ENCODE data around the gene EML4. TPM values are rescaled to one million over a fixed set of nuclear protein-coding genes. Genes with fewer than 3 reads are reported as not detected.

Gene EML4
- total and polyA plus RNA-seq, 2 of the 13 experiments (the other 11 are each of a cell fraction or from before 2014, with no cell fraction given) = 243 to 476 TPM

DNA sequence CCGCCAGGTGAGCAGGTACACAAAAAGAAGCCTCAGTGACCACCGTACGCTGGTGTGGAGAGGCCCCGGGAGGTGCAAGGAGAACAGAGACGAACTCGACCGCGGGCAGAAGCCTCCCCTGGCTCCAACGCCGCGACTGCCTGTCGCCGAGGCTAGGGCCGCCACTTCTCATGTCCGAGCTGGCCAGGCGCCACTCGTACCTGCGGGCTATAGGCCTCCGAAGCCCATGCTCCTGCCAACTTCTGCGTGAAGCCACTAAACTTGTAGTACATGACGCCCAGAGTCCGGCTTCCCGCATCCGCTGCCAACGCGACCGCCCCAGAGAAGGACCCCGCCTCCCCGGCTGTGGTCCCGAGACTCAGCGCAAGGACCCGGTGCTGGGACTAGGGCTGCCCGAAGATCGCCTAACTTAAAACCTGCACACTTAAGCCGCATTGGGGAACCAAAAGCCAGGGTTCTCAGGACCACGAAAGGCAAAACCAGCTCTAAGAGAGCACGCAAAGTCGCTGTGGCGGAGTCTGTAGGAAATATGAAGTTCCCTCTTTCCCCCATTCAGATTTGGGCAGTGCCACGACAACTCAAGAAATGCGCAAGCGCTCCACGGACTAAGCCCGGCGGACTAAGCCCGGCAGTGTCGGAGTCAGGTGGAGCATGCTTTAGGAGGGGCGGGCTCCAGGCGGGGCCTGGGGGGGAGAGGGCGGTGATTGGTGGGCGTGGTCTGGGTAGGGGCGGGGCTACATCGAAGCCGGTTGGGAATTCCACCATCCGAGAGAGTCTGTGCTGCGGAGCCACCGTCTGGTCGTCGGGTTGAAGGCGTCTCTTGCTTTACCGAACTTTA is 192.0 kb downstream of the EML4 start, which contains the start of gene COX7A2L (continued):
- peak; percentile 50; the same call in 1 of the 2 replicates for TF ChIP-seq PHF21A (CRISPR knock-in tag; IDR thresholded peaks at IDR 0.05)
- TF ChIP-seq RXRA (CRISPR knock-in tag; IDR thresholded peaks at IDR 0.05) = peak; percentile 44
- peak; percentile 77; the same call in 1 of the 2 replicates for TF ChIP-seq ZSCAN21 (CRISPR knock-in tag; IDR thresholded peaks at IDR 0.05; ENCODE audit: borderline replicate concordance)
- TF ChIP-seq ZNF792 (CRISPR knock-in tag; IDR thresholded peaks at IDR 0.05) = peak; percentile 14; the same call in 1 of the 2 replicates
- TF ChIP-seq MYC (CRISPR knock-in tag; IDR thresholded peaks at IDR 0.05; ENCODE audit: borderline replicate concordance) = peak; percentile 78; the same call in 1 of the 2 replicates
- no peak for TF ChIP-seq ATM (IDR thresholded peaks at IDR 0.05; ENCODE audit: borderline replicate concordance)
- TF ChIP-seq TBX3 (IDR thresholded peaks at IDR 0.05; ENCODE audit: borderline replicate concordance) = no peak
- TF ChIP-seq ZNF678 (CRISPR knock-in tag; IDR thresholded peaks at IDR 0.05) = peak; percentile 65; the same call in 1 of the 2 replicates
- no peak; the same call in 1 of the 2 replicates for TF ChIP-seq ZBTB7A (CRISPR knock-in tag; IDR thresholded peaks at IDR 0.05)
- peak in 1 of 2 experiments; percentile 93; a peak in 2 of 4 replicates for TF ChIP-seq KLF16 (CRISPR knock-in tag; IDR thresholded peaks at IDR 0.05)
- no peak for TF ChIP-seq PCBP1 (IDR thresholded peaks at IDR 0.05; ENCODE audit: borderline replicate concordance, low read depth, low read length)
- TF ChIP-seq, protein P1, sequence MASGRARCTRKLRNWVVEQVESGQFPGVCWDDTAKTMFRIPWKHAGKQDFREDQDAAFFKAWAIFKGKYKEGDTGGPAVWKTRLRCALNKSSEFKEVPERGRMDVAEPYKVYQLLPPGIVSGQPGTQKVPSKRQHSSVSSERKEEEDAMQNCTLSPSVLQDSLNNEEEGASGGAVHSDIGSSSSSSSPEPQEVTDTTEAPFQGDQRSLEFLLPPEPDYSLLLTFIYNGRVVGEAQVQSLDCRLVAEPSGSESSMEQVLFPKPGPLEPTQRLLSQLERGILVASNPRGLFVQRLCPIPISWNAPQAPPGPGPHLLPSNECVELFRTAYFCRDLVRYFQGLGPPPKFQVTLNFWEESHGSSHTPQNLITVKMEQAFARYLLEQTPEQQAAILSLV (CRISPR knock-in tag; IDR thresholded peaks at IDR 0.05; ENCODE audit: borderline replicate concordance) = no peak
- no peak; the same call in 1 of the 2 replicates for TF ChIP-seq ZNF12 (CRISPR knock-in tag; IDR thresholded peaks at IDR 0.05)
- TF ChIP-seq, protein P2, sequence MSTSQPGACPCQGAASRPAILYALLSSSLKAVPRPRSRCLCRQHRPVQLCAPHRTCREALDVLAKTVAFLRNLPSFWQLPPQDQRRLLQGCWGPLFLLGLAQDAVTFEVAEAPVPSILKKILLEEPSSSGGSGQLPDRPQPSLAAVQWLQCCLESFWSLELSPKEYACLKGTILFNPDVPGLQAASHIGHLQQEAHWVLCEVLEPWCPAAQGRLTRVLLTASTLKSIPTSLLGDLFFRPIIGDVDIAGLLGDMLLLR (CRISPR knock-in tag; IDR thresholded peaks at IDR 0.05) = peak; percentile 28; the same call in 1 of the 2 replicates
- peak; percentile 95 for TF ChIP-seq YEATS2 (CRISPR knock-in tag; IDR thresholded peaks at IDR 0.05; ENCODE audit: borderline replicate concordance)
- 0 out of 2 replicates have a peak, but pooled peaks have one; percentile 84 for TF ChIP-seq ZNF557 (CRISPR knock-in tag; IDR thresholded peaks at IDR 0.05)
- peak; percentile 20; the same call in 1 of the 2 replicates for TF ChIP-seq SMC3 (IDR thresholded peaks at IDR 0.05; ENCODE audit: low read length)
- peak; percentile 82 for TF ChIP-seq YEATS4 (CRISPR knock-in tag; IDR thresholded peaks at IDR 0.05; ENCODE audit: borderline replicate concordance)
- TF ChIP-seq U2AF2 (IDR thresholded peaks at IDR 0.05; ENCODE audit: low read depth, low read length) = no peak
- TF ChIP-seq, protein P3, sequence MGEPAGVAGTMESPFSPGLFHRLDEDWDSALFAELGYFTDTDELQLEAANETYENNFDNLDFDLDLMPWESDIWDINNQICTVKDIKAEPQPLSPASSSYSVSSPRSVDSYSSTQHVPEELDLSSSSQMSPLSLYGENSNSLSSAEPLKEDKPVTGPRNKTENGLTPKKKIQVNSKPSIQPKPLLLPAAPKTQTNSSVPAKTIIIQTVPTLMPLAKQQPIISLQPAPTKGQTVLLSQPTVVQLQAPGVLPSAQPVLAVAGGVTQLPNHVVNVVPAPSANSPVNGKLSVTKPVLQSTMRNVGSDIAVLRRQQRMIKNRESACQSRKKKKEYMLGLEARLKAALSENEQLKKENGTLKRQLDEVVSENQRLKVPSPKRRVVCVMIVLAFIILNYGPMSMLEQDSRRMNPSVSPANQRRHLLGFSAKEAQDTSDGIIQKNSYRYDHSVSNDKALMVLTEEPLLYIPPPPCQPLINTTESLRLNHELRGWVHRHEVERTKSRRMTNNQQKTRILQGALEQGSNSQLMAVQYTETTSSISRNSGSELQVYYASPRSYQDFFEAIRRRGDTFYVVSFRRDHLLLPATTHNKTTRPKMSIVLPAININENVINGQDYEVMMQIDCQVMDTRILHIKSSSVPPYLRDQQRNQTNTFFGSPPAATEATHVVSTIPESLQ (CRISPR knock-in tag; conservative IDR thresholded peaks at IDR 0.05) = 0 out of 2 replicates have a peak, but pooled peaks have one; percentile 73
- TF ChIP-seq, protein P4, sequence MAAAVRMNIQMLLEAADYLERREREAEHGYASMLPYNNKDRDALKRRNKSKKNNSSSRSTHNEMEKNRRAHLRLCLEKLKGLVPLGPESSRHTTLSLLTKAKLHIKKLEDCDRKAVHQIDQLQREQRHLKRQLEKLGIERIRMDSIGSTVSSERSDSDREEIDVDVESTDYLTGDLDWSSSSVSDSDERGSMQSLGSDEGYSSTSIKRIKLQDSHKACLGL (CRISPR knock-in tag; IDR thresholded peaks at IDR 0.05) = peak; percentile 75
- no peak; the same call in 1 of the 2 replicates for TF ChIP-seq ZNF446 (CRISPR knock-in tag; IDR thresholded peaks at IDR 0.05)
- TF ChIP-seq AGO2 (optimal IDR thresholded peaks at IDR 0.05; ENCODE audit: low read depth, low read length) = peak; percentile 92
- TF ChIP-seq MIER3 (CRISPR knock-in tag; IDR thresholded peaks at IDR 0.05; ENCODE audit: borderline replicate concordance) = 0 out of 2 replicates have a peak, but pooled peaks have one; percentile 68
- peak; percentile 94; the same call in 1 of the 2 replicates for TF ChIP-seq ZNF44 (CRISPR knock-in tag; IDR thresholded peaks at IDR 0.05)
- no peak for TF ChIP-seq MZF1 (CRISPR knock-in tag; IDR thresholded peaks at IDR 0.05; ENCODE audit: borderline replicate concordance)
- no peak for TF ChIP-seq TMF1 (CRISPR knock-in tag; IDR thresholded peaks at IDR 0.05; ENCODE audit: low read depth)

Data from HepG2 (cell line).